Stimulated activated CD4-positive, alpha-beta T cell treated with anti-CD3 and anti-CD28 coated beads, Interleukin-15, amount 100 ng/mL, for 24 hours (primary cell): Measurements from ENCODE around the gene PLEKHB2.
A peak's percentile ranks its signal among the peaks of the same experiment; 100 is the strongest.
"Not testable (repeated sequence)": the region's sequence is repeated elsewhere in the genome, so short reads cannot be mapped to it uniquely, and the experiment has no call there.

Experiments
- DNase-seq: peaks from one replicate; pipeline ENCODE4 v3.0.0-alpha.2; 2020

PLEKHB2 gene

DNA sequence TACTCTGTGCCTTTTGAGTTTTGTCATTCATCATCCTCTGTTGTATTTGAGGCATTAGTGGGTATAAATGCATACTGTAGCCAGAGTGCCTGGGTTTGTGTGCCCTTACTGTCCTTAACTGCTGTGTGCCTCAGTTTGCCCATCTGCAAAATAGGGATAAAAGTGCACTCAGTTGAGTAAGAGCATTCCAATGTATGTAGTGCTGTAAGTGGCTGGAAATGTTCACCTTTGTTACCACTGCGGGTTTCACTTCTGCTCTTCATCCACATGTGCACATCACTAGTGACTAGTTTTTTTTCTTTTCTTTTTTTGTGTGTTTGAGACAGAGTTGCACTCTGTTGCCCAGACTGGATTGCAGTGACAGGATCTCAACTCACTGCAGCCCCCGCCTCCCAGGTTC lies 39.9 kb downstream of the PLEKHB2 start:
- DNase-seq, result no peak

DNA sequence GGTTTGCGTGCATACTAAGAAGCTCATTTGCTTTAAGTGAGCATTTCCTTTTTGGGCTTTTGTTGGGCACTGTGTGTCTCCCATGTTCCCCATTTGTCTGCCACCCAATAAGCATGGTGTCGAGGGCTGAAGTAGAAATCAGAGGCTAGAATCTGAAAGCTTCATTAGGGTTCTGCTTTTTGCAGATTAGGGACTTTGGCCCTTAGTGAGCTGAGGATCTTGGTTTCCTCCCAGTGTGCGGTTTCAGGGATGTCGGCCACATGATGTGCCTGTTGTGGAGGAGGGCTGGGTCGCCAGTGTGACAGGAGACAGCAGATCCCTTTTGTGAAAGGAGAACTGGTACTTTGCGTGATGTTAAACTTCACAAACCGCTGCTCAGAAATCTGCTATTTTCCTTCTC lies 41.1 kb downstream of the PLEKHB2 start:
- no peak for DNase-seq

DNA sequence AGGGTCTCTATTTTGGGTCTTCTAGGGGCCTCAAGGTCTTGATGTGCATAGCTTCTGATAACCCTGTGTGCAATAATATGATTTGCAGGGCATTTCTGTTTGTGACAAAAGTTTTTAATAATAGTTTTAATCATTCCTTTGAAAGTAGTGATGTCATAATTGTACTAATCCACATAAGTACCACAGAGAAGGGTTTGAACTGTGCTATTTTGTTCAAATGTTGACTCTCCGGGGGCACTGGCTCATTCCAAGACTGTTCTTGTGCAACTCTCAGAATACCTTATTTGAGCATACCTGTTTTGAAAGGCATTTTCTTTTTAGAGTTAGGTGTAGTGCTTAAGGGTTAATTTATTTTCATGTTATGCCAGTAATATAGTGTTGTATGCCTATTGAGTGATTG lies 41.6 kb downstream of the PLEKHB2 start:
- no peak for DNase-seq

DNA sequence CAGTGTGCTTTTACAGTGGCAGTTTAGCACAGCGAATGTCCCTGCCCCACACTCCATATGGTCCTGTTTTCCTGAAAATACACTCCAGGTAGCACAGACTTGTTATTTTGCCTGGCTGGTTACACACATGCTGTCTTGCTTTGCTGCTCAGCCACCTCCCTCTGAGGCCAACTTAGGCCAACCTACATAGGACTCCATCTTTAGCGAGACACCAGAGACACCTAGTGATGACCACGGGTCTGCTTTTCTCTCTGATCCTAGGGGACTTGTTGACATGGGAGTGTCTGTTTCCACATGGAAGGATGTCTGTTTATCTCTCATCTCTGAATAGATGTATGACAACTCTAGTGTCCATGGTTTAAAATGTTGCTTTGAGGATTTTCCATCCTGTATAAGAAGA lies 43.3 kb downstream of the PLEKHB2 start:
- no peak for DNase-seq

DNA sequence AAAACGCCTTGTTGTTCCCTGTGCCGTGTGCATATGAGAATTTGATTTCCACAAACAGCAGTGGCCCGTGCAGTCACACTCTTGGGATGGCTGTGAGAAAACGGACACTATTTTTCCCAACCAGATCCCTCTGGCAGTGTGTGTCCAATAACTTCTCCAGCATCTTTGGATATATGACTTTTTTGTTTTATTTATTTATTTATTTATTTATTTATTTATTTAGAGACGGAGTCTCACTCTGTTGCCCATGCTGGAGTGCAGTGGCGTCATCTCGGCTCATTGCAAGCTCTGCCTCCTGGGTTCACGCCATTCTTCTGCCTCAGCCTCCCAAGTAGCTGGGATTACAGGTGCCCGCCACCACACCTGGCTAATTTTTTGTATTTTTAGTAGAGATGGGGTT lies 45.0 kb downstream of the PLEKHB2 start:
- not testable (repeated sequence) for DNase-seq

DNA sequence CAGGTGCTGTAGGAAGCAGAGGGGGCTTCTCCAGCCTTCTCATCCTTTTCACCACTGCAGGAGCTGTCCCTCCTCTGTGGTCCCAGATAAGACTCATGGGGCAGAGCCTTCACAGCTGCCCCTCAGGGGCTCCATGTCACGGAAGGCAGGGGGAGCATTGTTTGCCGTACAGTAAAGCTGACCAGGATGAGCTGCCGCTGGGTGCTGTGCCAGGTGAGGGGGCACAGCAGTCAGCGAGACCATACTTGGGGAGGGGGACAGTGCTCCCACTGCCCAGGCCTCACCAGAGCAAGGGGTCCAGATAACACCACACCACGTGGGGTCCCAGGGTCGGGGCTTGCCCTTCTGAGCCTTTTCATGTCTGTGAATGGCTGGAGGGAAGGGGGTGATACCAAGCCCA lies 46.3 kb downstream of the PLEKHB2 start:
- no peak for DNase-seq

DNA sequence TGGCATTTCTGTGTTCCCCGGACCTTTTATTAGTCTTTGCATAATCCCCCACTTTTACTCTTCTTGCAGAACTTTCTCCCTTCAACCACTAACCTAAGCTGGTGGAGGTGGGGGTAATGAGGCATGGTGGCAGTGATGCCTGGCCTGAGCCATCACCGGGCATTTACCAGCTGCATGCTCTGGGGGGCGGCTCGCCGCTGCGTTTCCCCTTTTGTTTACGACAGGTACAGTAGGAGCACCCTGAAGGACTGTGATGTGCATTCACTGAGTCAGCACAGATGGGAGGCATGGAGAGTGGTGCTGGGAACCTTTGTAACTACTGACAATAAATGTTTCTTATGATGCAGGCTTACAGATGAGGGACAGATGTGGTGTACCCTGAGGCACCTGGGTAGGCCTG lies 46.9 kb downstream of the PLEKHB2 start:
- no peak for DNase-seq

DNA sequence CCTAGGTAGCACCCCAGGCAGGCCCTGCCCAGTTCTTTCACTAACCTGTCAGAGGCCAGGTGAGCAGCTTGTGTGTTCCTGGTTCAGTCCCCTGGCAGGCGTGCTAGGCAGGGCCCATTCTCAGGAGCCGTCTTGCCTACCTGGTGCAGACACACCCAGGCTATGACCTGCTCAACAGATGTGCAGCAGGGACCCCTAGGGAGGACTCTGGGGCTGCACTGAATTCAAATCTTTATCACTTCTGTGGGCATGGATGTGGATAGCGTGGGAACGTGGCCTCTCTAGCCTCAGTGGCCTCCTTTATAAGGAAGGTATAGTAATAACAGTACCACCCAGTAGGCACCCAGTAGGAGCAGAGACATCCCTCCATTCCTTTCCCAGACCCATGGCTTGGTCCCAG lies 48.4 kb downstream of the PLEKHB2 start:
- DNase-seq, result no peak

DNA sequence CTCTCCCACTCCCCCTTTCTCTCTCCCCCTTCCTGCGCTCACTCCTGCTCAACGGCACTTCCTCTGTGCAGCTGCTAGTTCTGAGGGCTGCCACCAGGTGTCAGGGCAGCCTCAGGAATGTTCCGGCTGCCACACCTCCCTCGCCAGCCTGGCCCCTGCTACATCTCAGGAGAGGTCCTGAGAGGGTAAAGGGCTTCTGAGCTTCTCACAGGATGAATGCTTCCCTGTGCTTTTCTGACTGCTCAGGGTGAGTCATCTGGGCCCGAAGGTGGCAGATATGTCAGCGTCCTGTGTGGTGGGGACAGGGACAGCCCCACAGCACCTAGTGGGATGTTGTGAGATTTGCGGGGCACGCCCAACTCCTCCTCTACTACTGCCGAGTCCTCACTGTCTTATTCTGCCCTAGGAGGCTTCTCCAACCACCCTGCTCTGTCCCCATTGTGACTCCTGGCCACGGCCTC lies 49.0 kb downstream of the PLEKHB2 start:
- DNase-seq, result peak; percentile 91

DNA sequence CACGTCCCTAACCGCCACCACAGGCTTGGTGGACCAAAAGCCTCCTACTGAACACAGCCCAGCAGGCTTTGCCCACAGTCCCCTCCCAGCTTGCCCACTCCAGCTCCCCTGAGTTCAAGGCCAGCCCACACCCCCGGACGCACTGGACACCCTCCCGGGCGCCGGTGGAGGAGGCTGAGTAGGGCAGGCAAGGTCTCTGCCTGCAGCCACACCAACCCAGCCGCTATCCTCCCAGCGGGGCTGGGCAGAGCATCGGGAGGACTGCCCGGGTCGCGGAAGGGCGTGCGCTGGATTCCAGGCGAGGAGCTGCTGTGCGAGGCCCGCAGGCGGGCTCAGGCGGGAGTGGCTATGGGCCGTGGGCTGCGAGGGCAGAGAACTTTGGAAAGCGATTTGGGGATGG lies 49.5 kb downstream of the PLEKHB2 start:
- DNase-seq, result no peak

DNA sequence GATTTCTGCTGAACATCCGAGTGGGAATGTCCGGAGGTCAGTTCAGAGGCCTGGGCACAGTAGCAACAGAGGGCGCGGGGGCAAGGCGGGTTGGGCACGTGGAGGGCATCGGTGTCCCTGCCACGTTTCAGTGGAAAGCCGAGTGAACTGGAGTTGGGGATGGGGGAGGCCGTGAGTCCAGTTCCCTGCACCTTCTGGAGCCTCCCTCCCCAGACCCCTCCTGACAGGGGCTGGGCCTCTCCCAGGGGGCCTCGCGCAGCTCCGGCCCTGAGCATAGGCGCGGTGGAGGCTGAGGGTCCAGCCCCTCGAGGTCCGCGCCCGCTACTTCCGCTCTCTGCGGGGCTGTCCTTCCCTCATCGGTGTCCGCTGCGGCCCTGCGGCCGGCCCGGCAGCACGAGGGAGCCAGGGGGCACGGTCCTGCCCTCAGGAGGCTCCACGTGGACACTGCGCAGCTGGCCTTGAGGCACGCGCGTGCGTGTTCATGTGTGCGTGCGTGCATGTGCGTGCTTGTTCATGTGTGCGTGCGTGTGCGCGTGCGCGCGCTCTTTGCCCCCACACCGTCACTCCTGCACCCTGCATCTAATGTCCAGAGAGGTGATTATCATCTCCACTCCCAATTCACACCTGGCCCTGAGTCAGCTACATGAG lies 50.2 kb downstream of the PLEKHB2 start:
- DNase-seq, result no peak

DNA sequence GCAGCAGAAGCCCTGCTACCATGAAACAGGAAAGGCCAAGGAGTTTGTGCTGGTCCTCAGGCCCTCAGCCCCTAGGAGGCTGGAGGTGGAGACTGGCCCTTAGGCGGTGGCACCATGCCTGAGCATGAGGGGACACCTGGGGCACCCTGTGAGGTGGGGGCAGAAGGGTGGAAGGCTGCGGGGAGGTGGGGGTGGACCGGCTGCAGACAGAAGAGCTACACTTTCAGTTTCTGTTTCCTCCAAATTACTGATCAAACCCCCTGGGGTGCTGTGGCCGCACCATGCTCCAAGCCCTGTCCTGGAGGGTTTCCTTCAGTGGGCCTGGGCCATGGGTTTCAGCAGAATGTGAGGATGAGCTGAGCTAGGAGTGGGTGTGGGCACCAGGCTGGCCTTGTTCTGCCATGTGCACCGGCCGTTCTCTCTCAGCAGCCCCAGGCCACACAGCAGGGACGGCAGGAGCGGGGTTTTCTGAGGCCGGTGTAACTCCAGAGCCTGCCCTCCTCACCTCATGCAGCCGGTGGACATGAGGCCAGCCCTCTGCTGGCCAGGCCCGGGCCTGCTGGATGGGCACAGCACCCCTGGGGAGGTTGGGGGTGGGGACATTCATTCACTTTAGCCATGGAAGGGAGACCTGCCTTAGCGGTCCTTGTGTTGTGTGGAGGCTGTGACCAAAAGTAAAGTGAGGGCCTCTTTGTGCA lies 51.5 kb downstream of the PLEKHB2 start:
- DNase-seq, result no peak

DNA sequence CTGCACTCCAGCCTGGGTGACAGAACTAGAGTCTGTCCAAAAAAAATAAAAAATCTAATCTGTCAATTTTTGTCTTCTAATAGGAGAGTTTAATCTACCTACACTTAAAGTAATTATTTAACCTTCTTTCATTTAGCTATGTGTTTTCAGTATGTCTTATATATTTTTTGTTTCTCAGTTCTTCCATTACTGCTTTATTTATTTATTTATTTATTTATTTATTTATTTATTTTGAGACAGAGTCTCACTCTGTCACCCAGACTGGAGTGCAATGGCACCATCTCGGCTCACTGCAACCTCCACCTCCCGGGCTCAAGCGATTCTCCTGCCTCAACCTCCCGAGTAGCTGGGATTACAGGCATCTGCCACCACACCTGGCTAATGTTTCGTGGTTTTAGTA lies 60.4 kb downstream of the PLEKHB2 start:
- not testable (repeated sequence) for DNase-seq

DNA sequence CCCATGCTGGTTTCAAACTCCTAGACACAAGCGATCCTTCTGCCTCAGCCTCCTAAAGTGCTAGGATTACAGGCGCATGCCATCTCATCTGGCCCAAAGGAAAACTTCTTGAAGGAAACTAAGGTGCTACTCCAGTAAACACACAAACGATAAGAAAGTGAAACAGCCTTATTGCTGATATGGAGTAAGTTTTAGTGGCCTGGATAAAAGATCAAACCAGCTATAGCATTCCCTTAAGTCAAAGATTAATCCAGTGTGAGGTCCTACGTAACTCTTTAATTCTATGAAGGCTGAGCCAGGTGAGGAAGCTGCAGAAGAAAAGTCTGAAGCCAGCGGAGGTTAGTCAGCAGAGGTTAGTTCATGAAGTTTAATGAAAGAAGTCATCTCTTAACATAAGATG lies 63.4 kb downstream of the PLEKHB2 start:
- DNase-seq, result no peak

DNA sequence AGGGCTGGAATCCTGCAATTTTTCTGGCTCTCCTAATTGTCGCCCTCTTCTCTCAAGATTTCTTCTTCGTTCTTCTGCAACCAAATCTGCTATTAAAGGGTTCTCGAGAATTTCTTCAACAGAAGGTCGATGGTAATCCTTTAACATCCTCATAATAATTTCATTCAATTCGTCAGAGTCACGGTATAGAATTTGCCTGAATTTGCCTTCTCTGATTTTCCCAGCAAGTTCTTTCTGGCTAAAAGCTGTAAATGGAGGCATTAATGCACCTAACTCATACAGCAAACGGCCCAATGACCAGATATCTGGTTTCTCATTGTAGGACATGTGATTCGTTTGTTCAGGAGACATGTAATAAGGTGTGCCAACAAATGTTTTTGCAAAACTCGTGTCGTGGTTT lies 72.9 kb downstream of the PLEKHB2 start:
- not testable (repeated sequence) for DNase-seq

DNA sequence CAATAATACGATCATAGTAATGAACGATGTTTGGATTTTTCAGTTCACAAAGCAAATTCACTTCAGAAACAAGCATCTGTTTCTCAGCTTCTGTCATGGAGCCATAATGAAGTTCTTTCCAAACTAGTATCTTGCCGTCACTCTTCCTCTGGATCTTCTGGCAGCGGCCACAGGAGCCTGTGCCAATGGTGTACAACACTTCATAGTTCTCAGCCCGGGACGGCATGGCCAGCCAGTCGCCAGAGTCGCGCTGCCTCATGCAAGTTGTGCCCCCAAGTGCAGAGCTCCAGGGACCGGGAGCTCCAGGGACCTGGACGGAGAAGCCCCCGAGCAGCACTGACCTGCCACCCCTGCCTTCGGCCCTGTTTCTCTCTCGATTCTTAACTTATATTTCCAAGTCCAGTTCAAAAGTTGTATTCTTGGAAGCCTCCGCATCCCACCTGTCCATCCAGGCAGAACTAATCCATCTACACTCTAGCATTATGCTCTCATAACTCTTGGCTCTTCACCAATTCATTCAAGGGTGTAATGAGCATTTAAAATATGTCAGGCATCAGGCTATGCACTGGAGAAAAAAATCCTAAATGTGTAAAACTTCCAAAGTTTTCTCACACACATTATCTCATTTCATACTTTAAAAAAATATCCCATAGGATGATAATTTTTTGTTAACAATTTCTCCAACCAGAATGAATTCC lies 73.7 kb downstream of the PLEKHB2 start:
- not testable (repeated sequence) for DNase-seq

DNA sequence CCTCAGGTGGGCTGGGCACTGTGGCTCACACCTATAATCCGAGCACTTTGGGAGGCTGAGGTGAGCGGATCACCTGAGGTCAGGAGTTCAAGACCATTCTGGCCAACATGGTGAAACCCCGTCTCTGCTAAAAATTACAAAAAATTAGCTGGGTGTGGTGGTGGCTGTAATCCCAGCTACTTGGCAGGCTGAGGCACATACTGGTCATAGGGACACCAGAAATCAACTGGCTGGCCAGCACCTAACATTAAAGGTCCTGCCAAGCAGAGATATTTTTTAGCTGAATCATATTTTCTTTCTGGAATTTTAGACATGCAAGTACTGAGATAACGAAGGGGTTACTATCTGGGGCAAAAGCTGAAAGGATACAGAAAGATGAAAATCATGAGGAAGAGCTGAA lies 76.3 kb downstream of the PLEKHB2 start:
- not testable (repeated sequence) for DNase-seq

DNA sequence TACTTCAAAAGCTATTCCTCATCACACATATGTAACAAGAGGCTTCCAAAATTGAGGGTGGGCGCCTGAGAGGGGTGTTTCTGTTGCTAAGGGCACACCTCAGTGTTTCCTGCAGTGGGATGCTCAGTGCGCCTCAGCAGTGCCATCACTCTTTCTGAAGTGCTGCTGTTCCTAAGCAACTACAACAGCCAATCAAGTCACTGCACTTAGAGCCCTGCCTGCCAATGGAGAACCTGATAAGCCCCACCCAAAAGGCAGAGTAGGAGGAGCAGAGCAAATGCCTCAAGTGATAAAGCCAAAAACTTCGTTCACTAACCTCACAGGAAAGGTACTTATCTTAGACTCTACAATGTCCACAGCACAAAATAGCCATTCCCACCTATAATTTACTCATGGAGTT lies 88.3 kb downstream of the PLEKHB2 start:
- DNase-seq, result not testable (repeated sequence)

DNA sequence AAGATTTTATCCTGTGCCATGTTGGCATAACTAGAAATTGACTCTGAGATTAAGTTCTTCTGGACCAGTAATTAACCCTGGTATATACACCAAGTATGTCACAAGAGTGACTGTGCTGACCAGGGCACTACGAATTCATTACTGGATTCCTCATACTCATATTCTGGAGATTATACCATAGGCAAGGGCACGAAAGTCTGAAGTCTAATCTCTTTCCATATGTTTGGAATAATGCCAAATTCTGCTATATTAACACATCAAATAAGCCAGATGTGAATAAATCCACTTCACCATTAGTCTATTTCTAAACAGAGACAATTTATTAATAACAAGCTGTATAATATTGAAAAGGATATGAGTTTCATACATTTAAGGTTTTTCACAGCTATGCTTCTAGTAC lies 91.0 kb downstream of the PLEKHB2 start:
- not testable (repeated sequence) for DNase-seq
